GM12872 (cell line): ENCODE data around the gene TRPM4.
A peak's percentile ranks its signal among the peaks of the same experiment; 100 is the strongest.

Experiments
- TF ChIP-seq, protein P1 (sequence below): IDR thresholded peaks from 3 replicates; pipeline ENCODE4 v1.5.1; 2011; ENCODE audit warnings: low read depth, mild to moderate bottlenecking, low read length, moderate library complexity; ENCODE audit not compliant: insufficient read depth

TRPM4 gene

GRCh38 chr19:49223472-49223871 lies 65.9 kb downstream of the TRPM4 start:
- TF ChIP-seq, protein P1, sequence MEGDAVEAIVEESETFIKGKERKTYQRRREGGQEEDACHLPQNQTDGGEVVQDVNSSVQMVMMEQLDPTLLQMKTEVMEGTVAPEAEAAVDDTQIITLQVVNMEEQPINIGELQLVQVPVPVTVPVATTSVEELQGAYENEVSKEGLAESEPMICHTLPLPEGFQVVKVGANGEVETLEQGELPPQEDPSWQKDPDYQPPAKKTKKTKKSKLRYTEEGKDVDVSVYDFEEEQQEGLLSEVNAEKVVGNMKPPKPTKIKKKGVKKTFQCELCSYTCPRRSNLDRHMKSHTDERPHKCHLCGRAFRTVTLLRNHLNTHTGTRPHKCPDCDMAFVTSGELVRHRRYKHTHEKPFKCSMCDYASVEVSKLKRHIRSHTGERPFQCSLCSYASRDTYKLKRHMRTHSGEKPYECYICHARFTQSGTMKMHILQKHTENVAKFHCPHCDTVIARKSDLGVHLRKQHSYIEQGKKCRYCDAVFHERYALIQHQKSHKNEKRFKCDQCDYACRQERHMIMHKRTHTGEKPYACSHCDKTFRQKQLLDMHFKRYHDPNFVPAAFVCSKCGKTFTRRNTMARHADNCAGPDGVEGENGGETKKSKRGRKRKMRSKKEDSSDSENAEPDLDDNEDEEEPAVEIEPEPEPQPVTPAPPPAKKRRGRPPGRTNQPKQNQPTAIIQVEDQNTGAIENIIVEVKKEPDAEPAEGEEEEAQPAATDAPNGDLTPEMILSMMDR: no peak

GRCh38 chr19:49224879-49225278 lies 67.3 kb downstream of the TRPM4 start:
- TF ChIP-seq, protein P1: peak; percentile 33; the same call in 2 of the 3 replicates

GRCh38 chr19:49229416-49229815 lies 71.8 kb downstream of the TRPM4 start:
- TF ChIP-seq, protein P1: no peak

GRCh38 chr19:49231389-49231788 lies 73.8 kb downstream of the TRPM4 start:
- TF ChIP-seq, protein P1: no peak

- TF ChIP-seq, protein P1: no peak
Measured at GRCh38 chr19:49231804-49232203, 74.2 kb downstream of the TRPM4 start.

- TF ChIP-seq, protein P1: no peak
Measured at GRCh38 chr19:49233163-49233562, 75.6 kb downstream of the TRPM4 start.

- TF ChIP-seq, protein P1: no peak
Measured at GRCh38 chr19:49241769-49242168, 84.2 kb downstream of the TRPM4 start.

DNA sequence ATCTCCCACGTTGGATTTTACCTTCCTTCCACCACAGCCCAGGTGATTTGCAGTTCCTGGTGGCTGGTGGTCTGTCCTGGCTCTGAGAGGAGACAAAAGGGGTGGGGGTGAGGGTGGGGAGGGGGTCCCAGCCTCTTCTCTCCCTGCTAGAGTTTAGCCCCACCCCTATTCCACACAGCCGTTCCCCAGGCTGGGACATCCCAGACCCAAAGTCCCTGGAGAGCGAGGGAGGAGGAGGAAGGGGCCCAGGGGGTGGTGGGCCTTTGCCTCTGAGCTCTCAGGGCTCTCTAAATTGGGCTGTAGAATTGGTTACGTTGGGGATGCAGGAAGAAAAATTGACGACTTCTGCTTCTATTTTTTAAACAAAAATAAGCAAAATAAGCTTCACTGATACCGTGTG lies 85.5 kb downstream of the TRPM4 start:
- TF ChIP-seq, protein P1: no peak
